LoVo (cell line): ENCODE data around the gene OR51F1.
"Not testable (repeated sequence)": the region's sequence is repeated elsewhere in the genome, so short reads cannot be mapped to it uniquely, and the experiment has no call there.

Experiments used
- DNase-seq: peaks from one replicate; pipeline ENCODE4 v3.0.0-alpha.2; 2016; ENCODE audit warnings: low spot score

OR51F1 gene, protein sequence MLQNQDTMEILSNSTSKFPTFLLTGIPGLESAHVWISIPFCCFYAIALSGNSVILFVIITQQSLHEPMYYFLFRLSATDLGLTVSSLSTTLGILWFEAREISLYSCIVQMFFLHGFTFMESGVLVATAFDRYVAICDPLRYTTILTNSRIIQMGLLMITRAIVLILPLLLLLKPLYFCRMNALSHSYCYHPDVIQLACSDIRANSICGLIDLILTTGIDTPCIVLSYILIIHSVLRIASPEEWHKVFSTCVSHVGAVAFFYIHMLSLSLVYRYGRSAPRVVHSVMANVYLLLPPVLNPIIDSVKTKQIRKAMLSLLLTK

DNA sequence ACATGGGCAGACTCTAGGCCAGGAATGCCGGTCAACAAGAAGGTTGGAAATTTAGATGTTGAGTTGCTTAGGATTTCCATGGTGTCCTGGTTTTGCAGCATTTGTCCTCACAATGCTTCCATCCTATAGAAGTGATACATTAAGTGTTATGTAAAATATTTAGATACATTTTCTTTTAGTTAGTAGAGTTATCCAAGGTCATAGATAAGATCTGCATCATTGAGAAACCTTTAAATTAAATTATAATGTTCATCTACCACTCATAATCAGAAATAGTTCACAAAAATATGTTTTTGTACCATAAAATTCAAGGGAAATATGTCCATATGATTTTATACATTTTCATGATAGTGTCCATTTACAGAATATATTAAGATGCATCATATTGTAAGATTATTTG, at the start of gene OR51F1:
Gene OR51F1, minus strand, starts transcription at position 101 of the 400 bp plus-strand sequence. Its CDS starts 0 bp downstream, at position 101.
- DNase-seq: no peak

DNA sequence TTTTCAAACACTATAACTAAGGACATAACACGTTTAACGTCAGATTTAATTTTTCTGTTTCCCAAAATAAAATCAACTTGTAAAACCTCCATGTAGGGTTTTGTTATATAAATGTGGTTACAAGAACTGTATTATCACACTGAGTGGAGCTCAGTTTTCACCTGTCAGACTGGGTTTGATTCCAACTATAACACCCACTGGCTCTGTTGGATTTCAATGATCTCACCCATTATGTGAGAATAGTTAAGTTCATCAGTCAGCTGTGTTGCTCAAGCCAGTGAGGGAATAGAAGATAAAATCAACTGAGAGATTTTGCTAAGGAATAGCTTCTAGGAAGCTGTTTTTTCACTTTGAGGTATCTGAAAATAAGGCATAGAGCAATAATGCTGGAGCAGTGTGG, 39.5 kb upstream of the OR51F1 start:
- no peak for DNase-seq

DNA sequence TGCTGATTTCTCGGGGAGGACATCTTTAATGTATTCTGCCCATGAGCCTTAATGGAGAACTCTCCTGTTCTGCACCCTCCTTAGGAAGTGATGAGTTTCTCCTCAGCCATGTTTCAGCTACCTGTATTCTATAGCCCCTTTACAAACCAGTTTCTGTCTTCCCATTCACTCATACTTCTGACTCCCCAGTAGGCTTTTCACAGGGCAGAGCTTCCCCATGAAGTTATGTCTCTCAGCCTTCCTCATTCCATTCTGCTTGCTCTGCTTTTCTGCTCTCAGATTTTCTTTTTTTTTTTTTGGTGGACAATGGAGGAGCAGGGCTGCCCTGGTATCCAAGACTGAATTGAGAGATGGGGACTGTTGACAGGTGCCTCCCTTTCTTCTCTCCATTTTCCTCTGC, 38.7 kb upstream of the OR51F1 start:
- DNase-seq: no peak

DNA sequence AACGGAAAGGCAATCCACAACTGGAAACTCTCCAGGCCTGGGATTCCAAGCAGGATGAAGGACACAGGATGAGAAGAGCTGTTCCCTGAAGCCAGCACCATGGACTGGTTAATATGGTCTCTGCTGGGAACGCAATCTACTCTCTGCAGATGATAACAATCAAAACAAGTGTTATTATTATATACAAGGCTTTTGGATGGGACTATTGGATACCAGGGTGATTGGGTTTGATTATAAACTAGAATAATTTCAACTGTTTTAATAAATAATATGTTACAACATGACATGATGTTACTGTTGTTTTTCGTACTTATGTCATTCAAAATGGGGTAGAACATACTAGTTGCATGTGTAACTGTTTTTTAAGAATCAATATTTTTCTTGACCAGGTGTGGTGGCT, 34.5 kb upstream of the OR51F1 start, which contains the start of gene OR52R1:
Gene OR52R1, minus strand, starts transcription at position 101 of the 400 bp plus-strand sequence. Its CDS starts 0 bp downstream, at position 101.
- DNase-seq: no peak

DNA sequence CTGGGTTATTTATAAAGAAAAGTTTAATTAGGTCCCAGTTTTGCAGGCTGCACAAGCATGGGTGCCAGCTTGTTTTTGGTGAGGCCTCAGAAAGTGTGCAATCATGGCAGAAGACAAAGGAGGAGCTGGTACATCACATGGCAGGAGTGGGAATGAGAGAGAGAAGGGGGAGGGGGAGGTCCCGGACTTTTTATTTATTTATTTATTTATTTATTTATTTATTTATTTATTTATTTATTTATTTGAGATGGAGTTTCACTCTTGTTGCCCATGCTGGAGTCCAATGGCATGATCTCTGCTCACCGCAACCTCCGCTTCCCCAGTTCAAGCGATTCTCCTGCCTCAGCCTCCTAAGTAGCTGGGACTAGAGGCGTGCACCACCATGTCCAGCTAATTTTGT, 31.6 kb upstream of the OR51F1 start:
- DNase-seq: not testable (repeated sequence)

DNA sequence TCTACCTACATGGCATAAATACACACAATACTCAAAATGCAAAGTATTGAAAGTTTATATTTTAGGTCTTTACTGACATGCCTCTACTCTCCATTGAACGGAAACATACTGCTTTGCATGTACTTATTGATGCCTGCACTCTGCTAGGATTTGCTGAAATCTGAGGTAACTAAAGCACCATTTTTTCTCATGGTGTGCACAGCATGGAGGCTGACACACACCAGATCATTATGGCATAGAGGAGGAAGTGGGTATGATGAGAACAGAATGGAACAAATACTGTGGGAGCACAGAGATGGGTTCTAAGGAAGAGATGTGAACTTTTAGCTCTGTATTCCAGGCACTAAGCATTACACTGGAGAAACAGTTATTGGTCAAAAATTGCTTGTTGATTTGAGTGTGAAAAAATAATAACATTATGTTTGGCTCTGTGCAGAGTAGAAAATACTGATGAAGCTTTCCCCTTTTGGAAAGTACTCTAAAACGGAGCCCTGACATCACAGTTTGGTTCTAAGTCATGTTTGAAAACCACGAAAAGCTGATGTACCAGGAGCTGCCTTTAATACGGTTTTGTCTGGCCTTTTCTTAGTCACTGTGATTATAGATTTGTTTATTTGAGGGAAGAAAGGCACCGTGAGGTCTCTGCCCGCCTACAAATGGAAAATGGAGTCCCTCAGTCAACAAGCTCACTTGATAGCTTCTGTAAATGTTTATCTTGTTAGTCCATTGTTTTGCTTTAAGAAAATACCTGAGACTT, 28.9 kb upstream of the OR51F1 start:
- DNase-seq: no peak

DNA sequence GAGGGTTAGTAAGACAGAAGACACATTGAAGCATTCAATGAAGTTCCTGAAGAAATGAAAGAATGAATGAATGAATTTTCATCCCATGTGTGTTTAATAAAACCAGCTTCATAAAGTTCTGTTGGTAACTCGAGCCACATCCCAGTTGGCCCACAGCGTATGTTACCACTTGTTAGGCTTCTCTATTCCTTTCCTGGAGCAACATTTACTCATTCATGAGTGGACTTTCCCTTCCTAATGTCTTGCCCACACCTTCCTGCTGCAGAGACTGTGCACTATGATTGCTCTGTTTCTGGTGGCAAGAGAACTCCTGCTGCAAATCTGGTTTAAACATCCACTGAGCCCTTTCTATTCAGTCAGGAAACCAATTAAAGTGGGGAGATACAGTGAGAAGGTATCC, 27.5 kb upstream of the OR51F1 start:
- no peak for DNase-seq

DNA sequence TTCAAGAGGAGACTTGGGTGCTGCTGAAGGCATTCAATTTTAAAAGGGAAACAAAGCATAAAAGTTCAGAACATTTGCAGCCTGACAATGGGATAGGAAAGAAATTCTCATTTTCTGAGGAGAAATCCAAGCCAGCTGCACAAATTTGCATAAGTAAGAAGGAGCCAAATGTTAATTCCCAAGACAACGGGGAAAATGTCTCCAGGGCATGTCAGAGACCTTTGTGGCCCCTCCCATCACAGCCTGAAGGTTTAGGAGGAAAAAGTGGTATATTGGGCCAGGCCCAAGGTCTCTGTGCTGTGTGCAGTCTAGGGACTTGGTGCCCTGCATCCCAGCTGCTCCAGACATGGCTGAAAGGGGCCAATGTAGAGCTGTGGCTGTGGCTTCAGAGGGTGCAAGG, 12.7 kb upstream of the OR51F1 start:
- DNase-seq: no peak

DNA sequence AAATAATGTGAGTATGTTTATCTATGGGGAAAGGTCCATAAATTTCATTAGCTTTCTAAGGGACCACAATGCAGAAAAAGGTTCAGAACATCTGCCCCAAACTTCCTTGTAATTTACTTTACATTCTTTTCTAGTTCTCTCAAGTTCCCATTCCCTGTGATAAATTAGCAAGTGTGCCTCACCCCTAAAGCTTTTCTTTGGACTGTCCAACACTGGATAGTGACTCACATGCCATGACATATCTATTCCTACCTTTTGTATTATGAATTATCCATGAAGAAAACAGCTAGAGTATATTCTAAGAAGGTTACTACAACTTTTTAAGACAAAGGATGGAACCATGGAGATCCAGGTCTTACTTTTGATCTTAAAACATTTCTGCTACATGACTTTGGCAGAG, 1.6 kb downstream of the OR51F1 start:
- DNase-seq: no peak

DNA sequence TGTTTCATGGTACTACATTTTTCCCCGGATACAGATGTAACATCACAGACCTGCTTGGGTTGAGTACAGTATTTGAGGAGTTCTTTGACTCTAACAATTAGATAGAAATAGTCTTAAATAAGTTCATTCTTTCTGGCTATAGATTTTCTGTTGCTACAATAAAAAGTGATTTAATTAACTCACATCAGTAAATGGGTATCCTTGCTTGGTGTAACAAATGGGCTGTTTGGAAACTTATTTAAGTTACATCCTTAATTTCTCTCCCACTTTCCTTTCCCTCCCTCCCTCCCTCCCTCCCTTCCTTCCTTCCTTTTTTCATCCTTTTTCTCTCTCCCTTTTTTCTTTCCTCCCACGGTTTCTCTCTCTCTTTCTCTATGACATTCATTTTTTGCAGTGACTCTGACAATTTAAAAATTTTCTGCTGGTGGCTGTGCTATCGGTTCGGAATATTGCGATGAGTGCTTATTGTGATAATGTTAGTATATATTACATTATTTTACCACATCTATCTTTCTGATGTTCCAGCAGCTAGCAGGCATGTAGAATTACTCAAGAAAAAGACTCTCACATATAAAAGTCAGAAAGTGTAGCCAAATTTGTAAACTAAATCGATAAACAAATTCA, 3.2 kb downstream of the OR51F1 start:
- DNase-seq: no peak

DNA sequence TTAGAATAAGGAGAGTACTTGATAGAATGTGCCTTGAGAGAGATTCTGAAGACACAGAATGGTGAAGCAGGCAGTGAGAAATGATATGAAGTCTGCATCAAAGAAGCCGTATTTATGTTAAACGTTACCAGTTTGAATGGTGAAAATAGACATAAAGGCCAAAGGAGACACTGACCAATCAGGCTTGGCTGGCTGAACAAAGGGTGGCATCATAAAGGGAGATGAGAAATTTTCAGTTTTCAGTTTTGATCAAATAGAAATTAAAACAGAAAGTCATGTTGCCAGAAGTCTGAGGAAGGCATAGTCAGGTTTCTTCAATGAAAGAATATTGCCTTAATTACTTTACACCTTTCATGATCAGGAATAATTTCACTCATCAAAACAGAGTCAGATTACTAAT, 6.6 kb downstream of the OR51F1 start:
- no peak for DNase-seq

DNA sequence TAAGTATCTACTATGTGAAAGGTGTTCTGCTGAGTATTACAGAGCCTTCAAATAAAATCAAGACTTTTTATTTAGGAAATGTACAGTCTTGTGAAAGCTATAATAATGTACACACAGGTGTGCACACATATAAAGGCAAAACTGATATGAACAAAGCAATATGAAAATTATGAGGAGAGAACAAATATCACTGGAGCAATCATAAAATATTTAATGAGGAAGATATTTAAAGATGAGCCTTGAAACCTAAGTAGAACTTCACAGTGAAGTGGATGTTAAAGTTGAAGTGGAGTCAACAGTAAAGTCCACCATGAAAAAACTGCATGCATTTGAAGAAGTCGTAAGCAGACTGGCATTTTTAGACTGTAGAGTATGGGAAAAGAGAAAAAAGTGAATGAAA, 18.5 kb downstream of the OR51F1 start:
- DNase-seq: no peak

DNA sequence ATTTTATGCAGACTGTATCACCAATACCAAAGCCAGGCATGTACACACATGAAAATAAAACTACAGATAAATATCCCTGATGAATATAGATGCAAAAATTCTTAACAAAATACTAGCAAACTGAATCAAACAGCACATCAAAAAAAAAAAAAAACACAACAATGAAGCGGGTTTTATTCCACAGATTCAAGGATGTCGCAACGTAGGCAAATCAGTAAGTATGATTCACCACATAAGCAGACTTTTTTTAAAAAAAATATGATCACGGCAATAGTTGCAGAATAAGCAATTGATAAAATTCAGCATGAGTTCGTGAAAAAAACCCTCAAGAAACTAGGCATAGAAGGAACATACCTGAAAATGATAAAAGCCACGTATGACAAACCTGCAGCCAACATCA, 21.3 kb downstream of the OR51F1 start:
- no peak for DNase-seq

DNA sequence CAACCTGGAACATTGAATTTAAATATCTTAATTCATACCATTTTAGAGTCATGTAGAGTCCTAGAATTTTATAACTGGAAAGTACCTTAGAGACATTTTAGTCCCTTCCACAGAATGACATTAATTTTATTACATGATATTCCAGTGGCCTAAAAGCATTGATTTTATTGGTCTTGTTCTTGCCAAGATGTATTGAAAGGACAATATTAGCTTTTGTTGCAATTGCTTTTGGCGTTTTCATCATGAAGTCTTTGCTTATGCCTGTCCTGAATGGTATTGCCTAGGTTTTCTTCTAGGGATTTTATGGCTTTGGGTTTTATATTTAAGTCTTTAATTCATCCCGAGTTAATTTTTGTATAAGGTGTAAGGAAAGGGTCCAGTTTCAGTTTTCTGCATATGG, 29.0 kb downstream of the OR51F1 start:
- no peak for DNase-seq

DNA sequence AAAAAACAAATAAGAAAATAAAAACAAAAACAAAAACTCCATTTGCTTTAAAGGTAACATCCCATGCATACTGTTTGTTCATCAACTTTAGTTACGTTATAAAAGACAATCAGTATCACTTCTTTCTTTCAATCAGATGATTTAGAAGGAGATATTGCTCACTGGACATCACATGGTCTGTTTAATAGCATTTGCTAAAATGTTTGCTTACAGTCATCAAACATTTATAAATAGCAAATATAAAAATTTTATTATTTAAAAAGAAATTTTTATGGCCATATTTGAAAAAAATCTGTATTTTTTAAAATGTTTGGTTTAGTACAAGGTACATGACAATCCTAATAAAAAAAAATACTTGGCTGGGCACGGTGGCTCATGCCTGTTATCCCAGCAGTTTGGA, 42.6 kb downstream of the OR51F1 start:
- no peak for DNase-seq

DNA sequence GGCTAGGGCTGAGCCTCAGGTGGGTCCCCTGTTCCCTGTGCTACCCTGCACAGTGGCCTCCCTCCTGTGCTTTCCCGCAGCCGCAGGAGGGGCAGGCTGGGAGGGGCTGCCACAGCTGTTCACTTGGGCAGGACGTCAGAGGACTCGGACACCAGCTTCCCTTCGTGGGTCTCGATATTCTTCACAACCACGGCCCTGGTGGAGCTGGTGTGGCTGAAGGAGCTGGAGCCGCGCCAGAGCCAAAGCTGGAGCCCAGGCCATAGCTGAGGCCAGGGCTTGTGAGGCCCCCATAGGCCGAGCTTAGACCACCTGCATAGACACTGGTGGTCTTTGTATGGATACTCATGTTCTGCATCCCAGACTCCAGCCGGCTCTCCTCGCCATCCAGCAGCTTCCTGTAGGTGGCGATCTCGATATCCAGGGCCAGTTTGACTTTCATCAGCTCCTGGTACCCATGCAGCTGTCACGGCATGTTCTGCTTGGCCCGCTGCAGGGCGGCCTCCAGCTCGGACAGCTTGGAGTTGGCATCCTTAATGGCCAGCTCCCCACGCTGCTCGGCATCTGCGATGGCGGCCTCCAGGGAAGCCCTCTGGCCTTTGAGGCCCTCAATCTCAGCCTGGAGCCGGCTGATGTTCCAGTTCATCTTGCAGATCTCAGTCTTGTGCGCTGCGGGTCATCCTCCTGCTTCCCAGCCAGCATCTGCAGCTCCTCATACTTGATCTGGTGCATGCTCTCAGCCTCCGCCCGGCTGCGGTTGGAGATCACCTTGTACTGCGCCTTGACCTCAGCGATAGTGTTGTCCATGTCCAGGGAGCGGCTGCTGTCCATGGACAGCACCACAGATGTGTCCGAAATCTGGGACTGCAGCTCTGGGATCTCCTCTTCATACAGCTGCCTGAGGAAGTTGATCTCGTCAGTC, 46.9 kb downstream of the OR51F1 start:
- DNase-seq: not testable (repeated sequence)
